Natural killer cell (primary cell): ENCODE results near the gene OR6J1. TPM values are rescaled to one million over a fixed set of nuclear protein-coding genes. Genes with fewer than 3 reads are reported as not detected.

Source experiments
- ATAC-seq, 3 donors: fragments of 150-1000 bp in 2 of 3; fragments of 200-7000 bp in 1 of 3; cut with Tn5 transposase; 1 replicate in 1 of 3; 2 replicates in 2 of 3; pipeline ENCODE4 v1.10.0; 2021; ENCODE audit warnings: mild to moderate bottlenecking in 2 of 3, moderate library complexity in 2 of 3
- DNase-seq, 2 donors: peaks; one replicate each; pipeline versions ENCODE4 v3.0.0 to v3.0.0-alpha.2; 2013 to 2021; ENCODE audit warnings: mixed read lengths in 1 of 2
- H3K27ac ChIP-seq: one replicate; pipeline ENCODE4 v1.5.1; 2013; ENCODE audit warnings: mild to moderate bottlenecking, low read length
- H3K27me3 ChIP-seq: one replicate; pipeline ENCODE4 v1.6.1; 2013; ENCODE audit warnings: low read length; ENCODE audit not compliant: control insufficient read depth, insufficient read depth
- H3K36me3 ChIP-seq: one replicate; pipeline ENCODE4 v1.6.1; 2013; ENCODE audit warnings: low read length; ENCODE audit not compliant: control insufficient read depth, insufficient read depth
- H3K4me1 ChIP-seq: one replicate; pipeline ENCODE4 v1.6.1; 2013; ENCODE audit warnings: low read length; ENCODE audit not compliant: control insufficient read depth, insufficient read depth
- H3K4me3 ChIP-seq: one replicate; pipeline ENCODE4 v1.5.1; 2013; ENCODE audit warnings: low read length
- H3K9me3 ChIP-seq: one replicate; pipeline ENCODE4 v1.6.1; 2013; ENCODE audit warnings: low read length; ENCODE audit not compliant: control insufficient read depth, insufficient read depth
- H3K27ac Mint-ChIP-seq, 2 donors: one replicate each; pipeline ENCODE4 v1.8.0; 2022; ENCODE audit warnings: mild to moderate bottlenecking in 2 of 2, mixed read lengths in 2 of 2, moderate library complexity in 1 of 2
- H3K27me3 Mint-ChIP-seq, 2 donors: one replicate each; pipeline ENCODE4 v1.8.0; 2022; ENCODE audit warnings: low read depth in 2 of 2, mixed read lengths in 2 of 2
- H3K36me3 Mint-ChIP-seq: one replicate; pipeline ENCODE4 v1.8.0; 2022; ENCODE audit warnings: mixed read lengths
- H3K4me1 Mint-ChIP-seq, 2 donors: one replicate each; pipeline ENCODE4 v1.8.0; 2022; ENCODE audit warnings: mixed read lengths in 2 of 2
- H3K4me3 Mint-ChIP-seq: one replicate; pipeline ENCODE4 v1.8.0; 2022; ENCODE audit warnings: mild to moderate bottlenecking, moderate library complexity, mixed read lengths
- H3K9me3 Mint-ChIP-seq, 2 donors: one replicate each; pipeline ENCODE4 v1.8.0; 2022; ENCODE audit warnings: mixed read lengths in 2 of 2
- CTCF ChIP-seq: fragments of 200-600 bp; IDR thresholded peaks from one replicate; pipeline ENCODE4 v1.8.0; 2022; ENCODE audit warnings: antibody characterized with exemption
- WGBS: methylation state at CpG from one replicate; pipeline ENCODE4 v1.1.7; 2013; ENCODE audit warnings: missing lambda C conversion rate; ENCODE audit not compliant: insufficient coverage; 5-methylcytosine and 5-hydroxymethylcytosine counted together
- intact Hi-C: fragments of 100-400 bp; cut with micrococcal nuclease; formaldehyde crosslinking; loops from one replicate; pipeline ENCODE4 v1.14.2; 2022
- total RNA-seq, 4 donors: library from RNA; stranded (reverse); fragments of 120-200 nt in 1 of 4; gene quantifications; one replicate each; pipeline versions ENCODE4 v1.2.3 to v1.2.4, GENCODE V29; 2013 to 2022

OR6J1 gene
- total RNA-seq, 3 donors from 2014 or later (not counting 1 experiment from before 2014, with no cell fraction given) = not detected

- H3K9me3 ChIP-seq = no peaks in the 10 kb centered on the region
- no peaks in the 10 kb centered on the region for H3K36me3 Mint-ChIP-seq
- intact Hi-C loops = loop anchor here (5.0 kb wide), 2 partner anchors 240 to 285 kb away; partner anchors contain the start of genes LRP10 and MRPL52
- no peak overlapping the region for H3K4me3 ChIP-seq
- no peak for TF ChIP-seq CTCF
- ATAC-seq (no peak), DNase-seq (peak in 1 of 2 donors; percentile 18)
- peaks cover 63 to 64% of the 10 kb centered on the region in 2 donors for H3K4me1 Mint-ChIP-seq
- no peaks in the 10 kb centered on the region for H3K9me3 Mint-ChIP-seq
- peak overlapping the region; percentile 97 to 99 for H3K27ac Mint-ChIP-seq
- H3K27me3 Mint-ChIP-seq = no peaks in the 10 kb centered on the region
- H3K27me3 ChIP-seq = no peaks in the 10 kb centered on the region
- peak overlapping the region; percentile 97 for H3K27ac ChIP-seq
- peaks cover 21% of the 10 kb centered on the region for H3K4me1 ChIP-seq
- no peak overlapping the region for H3K4me3 Mint-ChIP-seq
- WGBS = 87% methylated on average over 5 of the region's 5 CpGs
- peaks cover 2% of the 10 kb centered on the region for H3K36me3 ChIP-seq
Observed at GRCh38 chr14:22587247-22587646, 56.9 kb downstream of the OR6J1 start.

GRCh38 chr14:22583994-22584393 is 60.2 kb downstream of the OR6J1 start:
- no peak for DNase-seq
- Mint-ChIP-seq H3K36me3 (no peaks in the 10 kb centered on the region), H3K4me3 (no peak overlapping the region), H3K27me3 (no peaks in the 10 kb centered on the region), H3K27ac (peak overlapping the region; percentile 9 to 73), H3K9me3 (no peaks in the 10 kb centered on the region), H3K4me1 (peaks cover 57 to 59% of the 10 kb centered on the region in 2 donors)
- Histone ChIP-seq H3K4me1 (peaks cover 13% of the 10 kb centered on the region), H3K9me3 (no peaks in the 10 kb centered on the region), H3K27ac (no peak overlapping the region), H3K4me3 (no peak overlapping the region), H3K36me3 (peaks cover 5% of the 10 kb centered on the region), H3K27me3 (no peaks in the 10 kb centered on the region)
- TF ChIP-seq CTCF = no peak
- 72% methylated on average over 1 of the region's 1 CpG for WGBS
- ATAC-seq = no peak
- intact Hi-C loops = no loop called here

Other genes with a start within 250 kb of the OR6J1 start
- gene DAD1, start 55.1 kb downstream of the OR6J1 start, total RNA-seq = 10 to 100 TPM; 79.5 to 97.9 (median 92.8) TPM
- 10 to 100 TPM; 29.7 to 39.3 (median 30.2) TPM for gene ABHD4, start 46.1 kb downstream of the OR6J1 start, total RNA-seq
- gene OXA1L, start 122.3 kb upstream of the OR6J1 start, total RNA-seq = 100 to 1,000 TPM; 121 to 143 (median 125) TPM
- 10 to 100 TPM in 1 of 3 donors, 1 to 10 TPM in 2; 4.3 to 16.8 (median 9.6) TPM for gene SLC7A7, start 171.1 kb upstream of the OR6J1 start, total RNA-seq
- gene MRPL52, start 185.5 kb upstream of the OR6J1 start, total RNA-seq = 10 to 100 TPM; 40.5 to 42.0 (median 41.6) TPM
- 1 to 10 TPM; 1.2 to 1.7 (median 1.4) TPM for gene MMP14, start 192.2 kb upstream of the OR6J1 start, total RNA-seq
- 100 to 1,000 TPM in 2 of 3 donors, 10 to 100 TPM in 1; 97.8 to 118 (median 102) TPM for gene LRP10, start 227.4 kb upstream of the OR6J1 start, total RNA-seq
- 1 to 10 TPM; 4.0 to 8.1 (median 7.9) TPM for gene REM2, start 238.9 kb upstream of the OR6J1 start, total RNA-seq